ENCODE results near the gene RPTOR. TPM values are rescaled to one million over a fixed set of nuclear protein-coding genes. Genes with fewer than 3 reads are reported as not detected.

Gene RPTOR
- total RNA-seq, 1 experiment from 2014 or later: 46.2 TPM

- no peak overlapping the region for H3K4me2 ChIP-seq (ENCODE audit: low read length)
- no peak overlapping the region for H3K4me3 ChIP-seq (ENCODE audit: low read length)
- no peak overlapping the region for H2AFZ ChIP-seq (ENCODE audit: low read length)
- no peak overlapping the region for H3K27ac ChIP-seq (ENCODE audit: low read length)
- ATAC-seq (no peak), DNase-seq (no peak)
- ChIA-PET POLR2A (ENCODE audit: unreplicated experiment) (no interaction called here), CTCF (no interaction called here)
- intact Hi-C loops (cut with micrococcal nuclease): no loop called here
- H3K27me3 ChIP-seq (ENCODE audit: low read length): no peaks in the 10 kb centered on the region
- H3K4me1 ChIP-seq (ENCODE audit: insufficient read depth, low read length): no peaks in the 10 kb centered on the region
- H4K20me1 ChIP-seq (ENCODE audit: low read length): no peaks in the 10 kb centered on the region
- H3K9me2 ChIP-seq (replicated peaks; ENCODE audit: low read length): no peaks in the 10 kb centered on the region
- no peaks in the 10 kb centered on the region; the same call in 1 of the 2 replicates for H3K36me3 ChIP-seq (ENCODE audit: low read depth, low read length)
- BruUV-seq (replicated peaks): no TSS peak
- no peak for TF ChIP-seq EZH2phosphoT487 (IDR thresholded peaks at IDR 0.05; ENCODE audit: borderline replicate concordance, low read length)
- no peak for TF ChIP-seq CTCF (conservative IDR thresholded peaks at IDR 0.05; ENCODE audit: low read depth, low read length)
- no peak for TF ChIP-seq EZH2 (IDR thresholded peaks at IDR 0.05; ENCODE audit: low read length, unreplicated experiment)
- no peaks in the 10 kb centered on the region for H3F3A ChIP-seq (ENCODE audit: low read length, unreplicated experiment)
- no peaks in the 10 kb centered on the region for H3K79me2 ChIP-seq (ENCODE audit: low read length)
- H3K9ac ChIP-seq (ENCODE audit: low read length): no peak overlapping the region
- H3K9me3 ChIP-seq (ENCODE audit: low read length): no peaks in the 10 kb centered on the region
Observed at GRCh38 chr17:80947200-80947940, 402.7 kb downstream of the RPTOR start.

GRCh38 chr17:80948019-80948975 lies 403.7 kb downstream of the RPTOR start:
- ChIA-PET POLR2A (ENCODE audit: unreplicated experiment) (no interaction called here), CTCF (no interaction called here)
- no peak overlapping the region for H2AFZ ChIP-seq (ENCODE audit: low read length)

More at GRCh38 chr17:80948019-80948975, 403.7 kb downstream of the RPTOR start:
- H3K4me3 ChIP-seq (ENCODE audit: low read length): no peak overlapping the region
- intact Hi-C loops (cut with micrococcal nuclease): no loop called here
- no peaks in the 10 kb centered on the region for H3K9me2 ChIP-seq (replicated peaks; ENCODE audit: low read length)
- no peaks in the 10 kb centered on the region for H3K9me3 ChIP-seq (ENCODE audit: low read length)
- no peaks in the 10 kb centered on the region for H3K4me1 ChIP-seq (ENCODE audit: insufficient read depth, low read length)
- no peak for ATAC-seq
- H4K20me1 ChIP-seq (ENCODE audit: low read length): no peaks in the 10 kb centered on the region
- H3K27me3 ChIP-seq (ENCODE audit: low read length): no peaks in the 10 kb centered on the region
- H3F3A ChIP-seq (ENCODE audit: low read length, unreplicated experiment): no peaks in the 10 kb centered on the region
- TF ChIP-seq CTCF (conservative IDR thresholded peaks at IDR 0.05; ENCODE audit: low read depth, low read length) (no peak), EZH2phosphoT487 (IDR thresholded peaks at IDR 0.05; ENCODE audit: borderline replicate concordance, low read length) (no peak), EZH2 (IDR thresholded peaks at IDR 0.05; ENCODE audit: low read length, unreplicated experiment) (no peak)
- no peaks in the 10 kb centered on the region; the same call in 1 of the 2 replicates for H3K36me3 ChIP-seq (ENCODE audit: low read depth, low read length)
- no peak for DNase-seq
- no peaks in the 10 kb centered on the region for H3K79me2 ChIP-seq (ENCODE audit: low read length)
- H3K27ac ChIP-seq (ENCODE audit: low read length): no peak overlapping the region
- no TSS peak for BruUV-seq (replicated peaks)
- no peak overlapping the region for H3K4me2 ChIP-seq (ENCODE audit: low read length)
- H3K9ac ChIP-seq (ENCODE audit: low read length): no peak overlapping the region
